ENCODE measurements around the gene DDX20.

DDX20 gene

DNA sequence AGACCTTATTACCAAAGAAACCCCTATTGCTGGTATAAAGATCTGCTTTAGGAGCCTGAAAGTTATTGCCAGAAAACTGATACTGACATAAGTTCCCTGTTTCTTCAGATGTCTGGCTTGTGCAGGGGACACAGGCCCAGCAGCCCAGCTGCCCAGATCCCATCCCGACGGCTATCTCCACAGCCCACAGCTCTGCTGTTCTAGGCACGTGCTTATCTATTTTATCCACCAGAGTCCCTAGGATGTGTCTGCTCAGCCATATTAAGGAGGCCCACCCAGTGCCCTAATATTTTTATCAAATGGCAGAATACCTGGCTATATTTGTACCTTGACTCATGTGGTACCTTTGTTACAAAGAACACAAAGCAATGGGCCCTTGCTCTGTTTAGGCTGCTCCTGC is 58.9 kb downstream of the DDX20 start:
- in situ Hi-C loops (cut with MboI; ENCODE audit: low pct_unique_long_range_greater_than_20kb, low sequenced_read_pairs, unreplicated experiment): no loop called here
- DNase-seq (ENCODE audit: low spot score): no peak
- TF ChIP-seq, protein P1, sequence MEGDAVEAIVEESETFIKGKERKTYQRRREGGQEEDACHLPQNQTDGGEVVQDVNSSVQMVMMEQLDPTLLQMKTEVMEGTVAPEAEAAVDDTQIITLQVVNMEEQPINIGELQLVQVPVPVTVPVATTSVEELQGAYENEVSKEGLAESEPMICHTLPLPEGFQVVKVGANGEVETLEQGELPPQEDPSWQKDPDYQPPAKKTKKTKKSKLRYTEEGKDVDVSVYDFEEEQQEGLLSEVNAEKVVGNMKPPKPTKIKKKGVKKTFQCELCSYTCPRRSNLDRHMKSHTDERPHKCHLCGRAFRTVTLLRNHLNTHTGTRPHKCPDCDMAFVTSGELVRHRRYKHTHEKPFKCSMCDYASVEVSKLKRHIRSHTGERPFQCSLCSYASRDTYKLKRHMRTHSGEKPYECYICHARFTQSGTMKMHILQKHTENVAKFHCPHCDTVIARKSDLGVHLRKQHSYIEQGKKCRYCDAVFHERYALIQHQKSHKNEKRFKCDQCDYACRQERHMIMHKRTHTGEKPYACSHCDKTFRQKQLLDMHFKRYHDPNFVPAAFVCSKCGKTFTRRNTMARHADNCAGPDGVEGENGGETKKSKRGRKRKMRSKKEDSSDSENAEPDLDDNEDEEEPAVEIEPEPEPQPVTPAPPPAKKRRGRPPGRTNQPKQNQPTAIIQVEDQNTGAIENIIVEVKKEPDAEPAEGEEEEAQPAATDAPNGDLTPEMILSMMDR (IDR thresholded peaks at IDR 0.05; ENCODE audit: extremely low read depth, insufficient read depth, missing control alignments): no peak

Data from GM13977 (cell line).